ENCODE results near the gene TAF11L8.

DNA sequence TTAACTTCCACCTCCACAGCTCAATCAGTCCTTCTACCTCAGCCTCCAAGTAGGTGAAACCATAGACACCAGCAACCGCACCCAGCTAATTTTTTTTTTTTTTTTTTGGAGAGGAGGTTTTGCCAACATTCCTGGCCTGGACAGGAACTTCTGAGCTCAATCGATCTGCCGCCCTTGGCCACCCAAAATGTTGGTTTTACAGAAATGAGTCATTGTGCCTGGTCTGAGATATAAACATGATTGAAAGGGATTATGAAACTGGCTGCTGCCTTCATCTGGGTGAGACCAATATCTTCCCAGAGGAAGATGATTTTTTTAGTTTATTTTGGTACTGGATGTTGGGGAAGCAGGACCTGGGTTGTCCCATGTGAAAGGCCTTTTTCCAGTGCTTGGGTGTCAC lies 28.6 kb upstream of the TAF11L8 start:
- TF ChIP-seq CTCF (IDR thresholded peaks at IDR 0.05): no peak
- TF ChIP-seq POLR2A (IDR thresholded peaks at IDR 0.05; ENCODE audit: low read depth): no peak
- no peak for TF ChIP-seq EP300 (IDR thresholded peaks at IDR 0.05)
